ENCODE measurements around the gene GCC2. TPM values are rescaled to one million over a fixed set of nuclear protein-coding genes. Genes with fewer than 3 reads are reported as not detected.

Gene GCC2
- total RNA-seq, 1 donor from 2014 or later: 34.3 TPM

DNA sequence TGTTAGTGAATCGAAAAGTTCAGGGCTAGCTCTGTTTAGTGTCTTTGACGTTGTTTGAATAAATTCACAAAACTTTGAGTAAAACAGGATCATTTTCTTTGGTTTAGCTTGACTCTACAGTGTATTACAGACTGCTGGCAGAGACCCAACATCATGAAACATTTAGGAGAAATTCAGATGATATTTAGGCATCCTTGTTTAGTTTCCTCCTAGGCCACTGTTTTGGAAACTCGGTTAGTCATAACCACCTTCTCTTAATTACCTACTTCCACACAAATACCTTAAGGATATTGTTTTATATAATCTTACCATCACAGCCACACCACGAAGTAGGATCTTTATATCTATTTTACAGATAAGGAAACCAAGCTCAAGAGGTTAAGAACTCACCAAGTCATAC lies 93.1 kb downstream of the GCC2 start:
- TF ChIP-seq CTCF (IDR thresholded peaks at IDR 0.05): no peak
- Mint-ChIP-seq H3K27me3 (ENCODE audit: unreplicated experiment) (no peaks in the 10 kb centered on the region), H3K4me3 (ENCODE audit: unreplicated experiment) (no peak overlapping the region), H3K36me3 (ENCODE audit: unreplicated experiment) (peaks cover 2% of the 10 kb centered on the region), H3K27ac (ENCODE audit: unreplicated experiment) (peak overlapping the region; percentile 70), H3K9me3 (ENCODE audit: unreplicated experiment) (no peaks in the 10 kb centered on the region), H3K4me1 (ENCODE audit: unreplicated experiment) (peaks cover 47% of the 10 kb centered on the region)
- DNase-seq (ENCODE audit: extremely low spot score, unreplicated experiment): no peak

- no peak for DNase-seq (ENCODE audit: extremely low spot score, unreplicated experiment)
- H3K27me3 Mint-ChIP-seq (ENCODE audit: unreplicated experiment): no peaks in the 10 kb centered on the region
- H3K4me3 Mint-ChIP-seq (ENCODE audit: unreplicated experiment): no peak overlapping the region
- no peak for TF ChIP-seq CTCF (IDR thresholded peaks at IDR 0.05)
- peaks cover 26% of the 10 kb centered on the region for H3K4me1 Mint-ChIP-seq (ENCODE audit: unreplicated experiment)
- H3K36me3 Mint-ChIP-seq (ENCODE audit: unreplicated experiment): peaks cover 2% of the 10 kb centered on the region
- H3K27ac Mint-ChIP-seq (ENCODE audit: unreplicated experiment): peak overlapping the region; percentile 74
- H3K9me3 Mint-ChIP-seq (ENCODE audit: unreplicated experiment): no peaks in the 10 kb centered on the region
Measured at GRCh38 chr2:108547606-108548005, 98.6 kb downstream of the GCC2 start.

DNA sequence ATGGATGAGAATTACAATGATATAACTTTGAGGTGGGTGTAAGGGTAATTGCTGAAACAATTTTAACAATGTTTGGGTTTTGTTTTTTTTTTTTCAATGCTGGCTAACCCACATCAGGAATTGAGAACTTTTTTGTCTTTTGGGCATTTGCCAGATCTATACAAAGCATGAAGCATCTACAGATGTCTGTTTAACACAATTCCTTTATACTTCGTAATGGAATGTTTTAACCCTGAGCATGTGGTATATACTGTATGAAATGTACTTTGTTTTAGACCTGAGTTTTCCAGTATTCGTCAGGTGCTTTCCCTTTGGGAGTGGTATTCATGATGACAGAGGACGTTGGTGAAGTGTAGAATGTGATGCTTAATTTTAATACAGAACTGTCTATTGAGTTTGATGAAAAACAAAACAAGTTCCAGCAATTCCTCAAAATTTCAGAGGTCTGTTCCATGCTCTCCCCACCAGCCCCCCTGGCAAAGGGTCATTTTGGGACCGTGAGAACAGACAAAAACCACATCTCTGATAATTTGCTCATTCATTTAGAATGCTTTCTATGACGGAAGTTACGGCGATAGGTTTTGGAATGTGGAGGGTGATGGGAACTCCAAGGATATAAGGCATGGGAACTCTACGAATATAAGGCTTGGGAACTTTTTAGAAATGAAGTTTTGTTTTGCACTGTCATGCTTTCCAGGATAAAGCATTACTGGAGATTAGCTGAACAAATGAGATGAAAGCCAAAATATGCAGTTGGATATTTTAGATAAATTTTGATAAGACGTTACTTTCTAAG lies 99.4 kb downstream of the GCC2 start:
- Mint-ChIP-seq H3K27ac (ENCODE audit: unreplicated experiment) (peak overlapping the region; percentile 74), H3K4me3 (ENCODE audit: unreplicated experiment) (peak overlapping the region; percentile 21), H3K36me3 (ENCODE audit: unreplicated experiment) (peaks cover 2% of the 10 kb centered on the region), H3K9me3 (ENCODE audit: unreplicated experiment) (no peaks in the 10 kb centered on the region), H3K4me1 (ENCODE audit: unreplicated experiment) (peaks cover 32% of the 10 kb centered on the region), H3K27me3 (ENCODE audit: unreplicated experiment) (no peaks in the 10 kb centered on the region)
- no peak for TF ChIP-seq CTCF (IDR thresholded peaks at IDR 0.05)
- DNase-seq (ENCODE audit: extremely low spot score, unreplicated experiment): no peak

- Mint-ChIP-seq H3K4me1 (ENCODE audit: unreplicated experiment) (peaks cover 45% of the 10 kb centered on the region), H3K4me3 (ENCODE audit: unreplicated experiment) (no peak overlapping the region), H3K36me3 (ENCODE audit: unreplicated experiment) (no peaks in the 10 kb centered on the region), H3K27me3 (ENCODE audit: unreplicated experiment) (no peaks in the 10 kb centered on the region), H3K9me3 (ENCODE audit: unreplicated experiment) (no peaks in the 10 kb centered on the region), H3K27ac (ENCODE audit: unreplicated experiment) (no peak overlapping the region)
- DNase-seq (ENCODE audit: extremely low spot score, unreplicated experiment): no peak
- no peak for TF ChIP-seq CTCF (IDR thresholded peaks at IDR 0.05)
Measured at GRCh38 chr2:108552566-108552965, 103.6 kb downstream of the GCC2 start.

DNA sequence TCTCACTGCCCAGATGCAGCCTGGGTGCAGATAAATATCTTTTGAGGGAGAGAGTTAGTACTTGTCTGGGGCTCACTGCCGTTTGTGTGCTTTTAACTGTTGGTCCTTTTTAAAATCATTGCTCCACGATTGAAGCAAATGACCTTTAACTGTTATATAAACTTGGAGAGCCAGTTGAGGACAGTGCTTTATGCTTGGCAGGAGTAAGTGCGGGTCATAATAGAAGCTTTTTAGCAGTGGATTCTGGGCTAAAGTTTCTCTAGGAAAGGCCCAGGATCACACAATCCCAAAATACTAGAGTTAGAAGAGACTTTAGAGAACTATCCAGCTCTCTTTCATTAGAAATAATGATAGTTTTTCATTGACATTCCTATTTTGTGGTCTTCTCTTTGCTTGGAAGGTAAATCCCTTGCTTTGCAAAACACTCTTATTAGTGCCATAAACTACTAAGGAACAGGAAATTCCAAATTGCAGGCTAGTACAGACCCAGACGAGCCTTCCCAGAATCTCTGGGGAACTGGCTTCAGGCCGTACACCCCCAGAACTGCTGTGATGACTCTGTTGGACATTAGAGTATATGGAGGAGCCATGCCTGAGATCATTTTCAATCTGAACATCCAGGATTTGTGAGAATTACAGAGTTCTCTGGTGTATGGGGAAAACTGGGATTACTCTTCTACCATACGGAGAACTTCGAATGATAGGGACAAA lies 104.4 kb downstream of the GCC2 start:
- DNase-seq (ENCODE audit: extremely low spot score, unreplicated experiment): no peak
- Mint-ChIP-seq H3K9me3 (ENCODE audit: unreplicated experiment) (no peaks in the 10 kb centered on the region), H3K27me3 (ENCODE audit: unreplicated experiment) (no peaks in the 10 kb centered on the region), H3K4me1 (ENCODE audit: unreplicated experiment) (peaks cover 37% of the 10 kb centered on the region), H3K4me3 (ENCODE audit: unreplicated experiment) (no peak overlapping the region), H3K27ac (ENCODE audit: unreplicated experiment) (no peak overlapping the region), H3K36me3 (ENCODE audit: unreplicated experiment) (no peaks in the 10 kb centered on the region)
- no peak for TF ChIP-seq CTCF (IDR thresholded peaks at IDR 0.05)
